ENCODE results near the gene LNPEP.

Gene LNPEP

DNA sequence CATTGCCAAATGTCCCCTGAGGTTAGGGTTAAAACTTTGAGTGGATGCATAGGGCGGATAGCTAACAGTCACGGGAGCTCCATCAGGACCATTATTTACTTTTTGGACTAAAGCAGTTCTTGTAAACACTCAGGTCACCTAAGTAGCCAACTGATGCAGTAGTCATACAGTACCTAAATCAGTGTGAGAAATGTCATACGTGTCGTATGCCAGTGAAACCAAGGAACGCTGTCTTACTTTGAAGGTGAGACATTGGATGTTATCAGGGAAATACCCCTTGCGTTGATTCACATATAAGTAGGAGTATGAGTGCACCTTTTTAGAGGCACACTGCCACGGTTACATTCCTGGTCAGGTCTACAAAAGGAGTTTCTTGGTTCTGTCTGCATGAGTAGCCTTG is 101.9 kb downstream of the LNPEP start:
- TF ChIP-seq, protein P1, sequence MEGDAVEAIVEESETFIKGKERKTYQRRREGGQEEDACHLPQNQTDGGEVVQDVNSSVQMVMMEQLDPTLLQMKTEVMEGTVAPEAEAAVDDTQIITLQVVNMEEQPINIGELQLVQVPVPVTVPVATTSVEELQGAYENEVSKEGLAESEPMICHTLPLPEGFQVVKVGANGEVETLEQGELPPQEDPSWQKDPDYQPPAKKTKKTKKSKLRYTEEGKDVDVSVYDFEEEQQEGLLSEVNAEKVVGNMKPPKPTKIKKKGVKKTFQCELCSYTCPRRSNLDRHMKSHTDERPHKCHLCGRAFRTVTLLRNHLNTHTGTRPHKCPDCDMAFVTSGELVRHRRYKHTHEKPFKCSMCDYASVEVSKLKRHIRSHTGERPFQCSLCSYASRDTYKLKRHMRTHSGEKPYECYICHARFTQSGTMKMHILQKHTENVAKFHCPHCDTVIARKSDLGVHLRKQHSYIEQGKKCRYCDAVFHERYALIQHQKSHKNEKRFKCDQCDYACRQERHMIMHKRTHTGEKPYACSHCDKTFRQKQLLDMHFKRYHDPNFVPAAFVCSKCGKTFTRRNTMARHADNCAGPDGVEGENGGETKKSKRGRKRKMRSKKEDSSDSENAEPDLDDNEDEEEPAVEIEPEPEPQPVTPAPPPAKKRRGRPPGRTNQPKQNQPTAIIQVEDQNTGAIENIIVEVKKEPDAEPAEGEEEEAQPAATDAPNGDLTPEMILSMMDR (IDR thresholded peaks at IDR 0.05; ENCODE audit: low read depth, low read length): no peak
- Histone ChIP-seq H3K9me3 (no peaks in the 10 kb centered on the region), H3K36me3 (no peaks in the 10 kb centered on the region), H3K27me3 (no peaks in the 10 kb centered on the region), H3K4me1 (no peaks in the 10 kb centered on the region), H3K4me3 (ENCODE audit: low read depth, low read length) (no peak overlapping the region)
- no peak for DNase-seq

DNA sequence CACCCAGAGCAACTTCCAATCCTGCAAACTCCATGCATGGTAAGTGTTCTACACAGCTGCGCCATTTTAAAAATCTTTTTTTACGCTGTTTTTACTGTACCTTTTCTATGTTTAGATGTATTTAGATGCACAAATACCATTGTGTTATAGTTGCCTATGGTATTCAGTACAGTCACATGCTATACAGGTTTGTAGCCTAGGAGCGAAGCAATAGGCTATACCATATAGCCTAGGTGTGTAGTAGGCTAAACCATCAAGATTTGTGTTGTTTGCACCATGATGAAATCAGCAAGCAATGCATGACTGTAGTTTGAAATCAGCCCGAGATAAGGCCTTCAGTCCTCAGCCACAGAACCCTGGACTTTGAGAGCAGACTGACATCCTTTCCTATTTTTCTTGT is 105.4 kb downstream of the LNPEP start:
- no peaks in the 10 kb centered on the region for H3K4me1 ChIP-seq
- H3K4me3 ChIP-seq (ENCODE audit: low read depth, low read length): no peak overlapping the region
- no peaks in the 10 kb centered on the region for H3K36me3 ChIP-seq
- no peaks in the 10 kb centered on the region for H3K27me3 ChIP-seq
- TF ChIP-seq, protein P1 (IDR thresholded peaks at IDR 0.05; ENCODE audit: low read depth, low read length): no peak
- no peak for DNase-seq
- no peaks in the 10 kb centered on the region for H3K9me3 ChIP-seq

DNA sequence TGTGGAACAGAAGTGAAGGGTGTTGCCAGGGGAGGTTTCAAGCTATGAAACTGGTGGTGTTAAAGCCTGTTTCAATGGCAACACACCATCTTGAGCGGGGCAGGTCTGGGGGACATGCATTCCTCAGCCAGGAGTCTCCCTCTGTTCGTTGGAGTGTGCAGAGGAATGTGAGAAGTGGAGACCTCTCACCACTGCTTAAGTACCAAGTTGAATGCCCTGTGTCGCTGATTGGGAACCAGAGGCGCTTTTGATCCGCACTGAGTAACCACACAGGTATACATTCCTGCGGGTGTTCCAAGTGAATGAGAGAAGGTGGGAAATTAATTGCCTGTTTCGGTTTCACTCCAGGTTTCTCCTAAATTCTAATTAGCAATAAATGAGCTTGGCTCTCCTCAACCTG is 107.1 kb downstream of the LNPEP start:
- no peak for DNase-seq
- H3K9me3 ChIP-seq: no peaks in the 10 kb centered on the region
- no peaks in the 10 kb centered on the region for H3K36me3 ChIP-seq
- H3K27me3 ChIP-seq: no peaks in the 10 kb centered on the region
- TF ChIP-seq, protein P1 (IDR thresholded peaks at IDR 0.05; ENCODE audit: low read depth, low read length): no peak
- H3K4me3 ChIP-seq (ENCODE audit: low read depth, low read length): no peak overlapping the region
- no peaks in the 10 kb centered on the region for H3K4me1 ChIP-seq

DNA sequence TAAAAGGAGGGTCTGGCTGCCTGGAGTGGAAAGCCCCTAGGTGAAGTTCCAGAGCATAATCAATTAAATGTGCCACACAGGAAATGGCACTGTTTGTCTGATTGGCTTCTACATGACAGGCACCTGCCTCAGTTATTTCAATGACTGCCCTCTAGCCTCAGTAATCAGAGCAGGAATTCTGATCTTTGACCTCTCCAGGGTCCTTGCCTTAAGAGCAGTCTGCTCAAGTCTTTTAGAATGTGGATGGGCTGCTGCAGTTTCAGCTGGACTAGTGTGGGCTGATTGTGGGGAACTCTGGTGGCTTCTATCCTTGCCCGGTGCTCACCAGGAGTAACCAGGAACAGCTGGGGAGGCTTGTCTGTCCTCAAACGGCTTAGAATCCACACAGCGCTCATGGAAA is 107.6 kb downstream of the LNPEP start:
- Histone ChIP-seq H3K36me3 (no peaks in the 10 kb centered on the region), H3K9me3 (no peaks in the 10 kb centered on the region), H3K27me3 (no peaks in the 10 kb centered on the region), H3K4me1 (no peaks in the 10 kb centered on the region), H3K4me3 (ENCODE audit: low read depth, low read length) (no peak overlapping the region)
- no peak for DNase-seq
- TF ChIP-seq, protein P1 (IDR thresholded peaks at IDR 0.05; ENCODE audit: low read depth, low read length): no peak

DNA sequence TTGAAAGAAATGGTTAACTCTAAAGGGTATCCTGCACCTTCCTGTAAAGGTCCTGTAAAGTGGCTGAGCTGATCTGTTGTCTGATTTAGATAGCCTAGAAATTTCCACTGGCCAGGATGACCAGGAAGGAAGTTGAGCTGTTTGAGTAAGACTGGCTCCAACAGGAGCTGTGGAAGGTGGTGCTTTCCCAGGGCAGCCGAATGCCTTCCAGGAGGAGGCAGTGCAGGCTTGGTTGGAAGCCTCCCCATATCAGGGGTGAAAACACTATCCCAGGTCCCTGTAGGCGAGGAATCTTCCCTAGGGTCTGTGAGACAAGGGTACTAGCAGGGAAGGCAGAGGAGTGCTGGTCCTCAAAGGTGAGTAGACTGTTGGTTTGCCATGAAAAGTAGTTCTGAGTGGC is 108.2 kb downstream of the LNPEP start:
- TF ChIP-seq, protein P1 (IDR thresholded peaks at IDR 0.05; ENCODE audit: low read depth, low read length): peak; percentile 50
- Histone ChIP-seq H3K9me3 (no peaks in the 10 kb centered on the region), H3K27me3 (no peaks in the 10 kb centered on the region), H3K4me3 (ENCODE audit: low read depth, low read length) (no peak overlapping the region), H3K4me1 (no peaks in the 10 kb centered on the region), H3K36me3 (no peaks in the 10 kb centered on the region)
- peak; percentile 24 for DNase-seq

DNA sequence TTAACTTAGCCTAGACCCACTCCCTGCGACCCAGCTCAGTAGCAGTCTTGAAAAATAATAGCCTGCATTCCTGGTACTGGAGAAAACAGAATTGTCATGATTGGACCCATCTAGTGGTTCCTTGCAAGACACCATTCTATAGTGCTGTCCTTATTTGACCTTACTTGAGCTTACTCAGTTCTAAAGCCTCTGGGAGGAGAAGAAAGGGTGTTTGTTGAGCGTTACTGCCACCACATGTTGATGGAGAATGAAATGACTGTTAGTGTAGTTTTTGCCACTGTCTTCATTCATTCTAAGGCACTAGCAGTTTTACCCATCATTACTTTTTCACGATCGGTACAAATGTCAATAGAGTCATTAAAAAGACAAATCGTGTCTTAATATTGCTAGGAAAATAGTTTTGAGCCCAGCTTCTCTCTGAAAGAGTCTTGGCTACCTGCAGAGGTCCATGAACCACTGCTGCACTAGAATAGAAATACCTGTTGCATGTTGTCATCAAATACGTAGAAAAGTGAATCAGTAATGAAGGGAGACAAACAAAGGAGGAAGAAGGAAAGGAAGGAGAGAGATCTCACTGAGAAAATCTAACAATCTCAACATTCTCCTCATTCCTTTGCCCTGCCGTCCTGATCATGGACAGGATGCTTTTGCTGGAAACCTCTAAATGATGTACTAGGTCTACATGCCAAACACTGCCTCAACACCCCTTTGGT is 110.5 kb downstream of the LNPEP start:
- Histone ChIP-seq H3K27me3 (no peaks in the 10 kb centered on the region), H3K9me3 (no peaks in the 10 kb centered on the region), H3K4me1 (no peaks in the 10 kb centered on the region), H3K4me3 (ENCODE audit: low read depth, low read length) (no peak overlapping the region), H3K36me3 (no peaks in the 10 kb centered on the region)
- TF ChIP-seq, protein P1 (IDR thresholded peaks at IDR 0.05; ENCODE audit: low read depth, low read length): no peak
- no peak for DNase-seq
